Stimulated activated CD8-positive, alpha-beta memory T cell treated with anti-CD3 and anti-CD28 coated beads, Interleukin-15, amount 100 ng/mL, for 24 hours (primary cell): ENCODE results near the gene GALR3.

Experiments
- DNase-seq: peaks from one replicate; pipeline ENCODE4 v3.0.0-alpha.2; 2020; ENCODE audit warnings: low read depth

Gene GALR3

GRCh38 chr22:37803639-37804351, 19.4 kb upstream of the GALR3 start:
- no peak for DNase-seq

GRCh38 chr22:37804352-37804880, 18.8 kb upstream of the GALR3 start:
- no peak for DNase-seq

GRCh38 chr22:37804881-37805809, 18.0 kb upstream of the GALR3 start:
- DNase-seq, result peak; percentile 51

GRCh38 chr22:37805810-37806277, 17.3 kb upstream of the GALR3 start:
- no peak for DNase-seq

- no peak for DNase-seq
Observed at GRCh38 chr22:37806409-37807333, 16.5 kb upstream of the GALR3 start.

- DNase-seq, result peak; percentile 81
Observed at GRCh38 chr22:37807410-37808293, 15.5 kb upstream of the GALR3 start, which contains the start of gene GCAT. TSS of gene GCAT (plus strand) at chr22:37807934. CDS start at chr22:37807968, 34 bp downstream.

- no peak for DNase-seq
Observed at GRCh38 chr22:37808294-37808657, 14.9 kb upstream of the GALR3 start.

GRCh38 chr22:37809672-37810333, 13.4 kb upstream of the GALR3 start:
- DNase-seq, result no peak

- DNase-seq, result no peak
Observed at GRCh38 chr22:37811867-37812266, 11.3 kb upstream of the GALR3 start.

GRCh38 chr22:37812869-37813678, 10.1 kb upstream of the GALR3 start:
- DNase-seq, result no peak

- DNase-seq, result no peak
Observed at GRCh38 chr22:37815593-37815992, 7.6 kb upstream of the GALR3 start.

GRCh38 chr22:37816543-37817180, 6.5 kb upstream of the GALR3 start:
- no peak for DNase-seq

- peak; percentile 76 for DNase-seq
Observed at GRCh38 chr22:37817705-37818408, 5.3 kb upstream of the GALR3 start.

GRCh38 chr22:37818409-37819104, 4.6 kb upstream of the GALR3 start:
- DNase-seq, result peak; percentile 32

- no peak for DNase-seq
Observed at GRCh38 chr22:37819105-37819433, 4.1 kb upstream of the GALR3 start.

GRCh38 chr22:37820350-37820749, 2.8 kb upstream of the GALR3 start:
- no peak for DNase-seq

GRCh38 chr22:37822079-37822833, 926 bp upstream of the GALR3 start:
- no peak for DNase-seq
